ENCODE data around the gene LMCD1.

Gene LMCD1

DNA sequence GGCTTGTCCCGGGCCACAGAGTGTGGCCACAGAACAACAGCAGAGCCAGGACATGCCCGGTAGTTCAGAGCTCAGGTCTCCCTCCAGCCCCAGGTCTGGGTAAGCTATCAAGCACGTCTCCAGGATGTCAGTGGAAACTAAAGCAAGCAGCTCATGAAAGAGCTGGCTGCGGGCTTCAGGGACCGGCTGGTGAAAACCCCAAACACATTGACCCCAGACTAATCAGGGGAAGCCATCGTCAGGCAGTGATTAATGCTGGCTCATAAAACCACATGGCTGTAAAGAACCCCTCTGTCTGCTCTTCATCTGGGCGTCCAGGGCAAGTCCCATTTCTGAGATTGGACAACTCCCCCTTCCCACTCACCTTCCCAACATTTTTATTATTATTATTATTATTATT lies 37.8 kb downstream of the LMCD1 start:
- Histone ChIP-seq H3K27me3 (ENCODE audit: control insufficient read depth, insufficient read depth, low read length) (no peaks in the 10 kb centered on the region), H3K9ac (ENCODE audit: low read depth, low read length) (peak overlapping the region; percentile 46), H3K4me1 (ENCODE audit: control insufficient read depth, insufficient read depth, low read length) (peaks cover 22% of the 10 kb centered on the region), H3K36me3 (ENCODE audit: insufficient read depth, low read length) (peaks cover 76% of the 10 kb centered on the region), H3K9me3 (replicated peaks; ENCODE audit: low read length) (no peaks in the 10 kb centered on the region), H3K4me2 (ENCODE audit: low read length) (peak overlapping the region; percentile 5), H3K4me3 (ENCODE audit: low read length) (no peak overlapping the region)

DNA sequence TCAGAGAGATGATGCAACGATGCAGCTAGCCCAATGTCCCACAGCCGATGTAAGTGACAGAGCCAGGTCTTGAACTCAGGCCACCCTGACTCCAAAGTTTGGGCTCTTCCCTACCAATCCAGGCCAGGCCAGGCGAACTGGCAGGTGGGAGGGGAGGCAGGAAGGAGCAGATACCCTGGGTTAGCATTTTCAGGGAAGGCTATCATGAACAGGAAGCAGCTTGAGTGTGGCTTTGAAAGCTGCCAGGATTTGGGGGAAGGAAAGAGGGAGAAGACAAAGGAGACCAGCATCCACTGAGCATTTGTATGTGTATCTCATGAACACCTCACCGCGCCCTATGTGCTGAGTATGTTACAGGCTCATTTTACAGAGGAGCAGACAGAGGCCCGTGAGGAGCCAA lies 38.8 kb downstream of the LMCD1 start:
- Histone ChIP-seq H3K4me2 (ENCODE audit: low read length) (no peak overlapping the region), H3K9ac (ENCODE audit: low read depth, low read length) (no peak overlapping the region), H3K4me3 (ENCODE audit: low read length) (no peak overlapping the region), H3K9me3 (replicated peaks; ENCODE audit: low read length) (no peaks in the 10 kb centered on the region), H3K4me1 (ENCODE audit: control insufficient read depth, insufficient read depth, low read length) (peaks cover 22% of the 10 kb centered on the region), H3K27me3 (ENCODE audit: control insufficient read depth, insufficient read depth, low read length) (no peaks in the 10 kb centered on the region), H3K36me3 (ENCODE audit: insufficient read depth, low read length) (peaks cover 77% of the 10 kb centered on the region)

DNA sequence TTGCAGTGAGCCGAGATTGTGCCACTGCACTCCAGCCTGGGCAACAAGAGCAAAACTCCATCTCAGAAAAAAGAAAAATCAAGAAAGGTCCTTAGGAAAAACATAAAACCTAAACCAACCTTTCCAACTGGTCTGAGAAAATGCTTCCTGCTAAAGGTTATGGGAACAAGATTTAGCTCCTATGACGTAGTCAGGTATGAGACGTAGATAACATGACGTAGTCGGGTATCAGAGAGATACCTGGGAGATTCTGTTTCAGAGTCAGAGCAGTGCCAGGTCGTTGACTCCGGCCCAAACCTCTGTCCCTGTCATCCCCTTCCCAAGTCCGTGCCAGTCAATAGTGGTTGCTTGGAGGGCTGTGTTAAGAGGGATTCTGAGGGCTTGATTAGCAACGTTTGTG lies 39.9 kb downstream of the LMCD1 start:
- Histone ChIP-seq H3K4me3 (ENCODE audit: low read length) (no peak overlapping the region), H3K4me2 (ENCODE audit: low read length) (no peak overlapping the region), H3K36me3 (ENCODE audit: insufficient read depth, low read length) (peaks cover 74% of the 10 kb centered on the region), H3K9me3 (replicated peaks; ENCODE audit: low read length) (no peaks in the 10 kb centered on the region), H3K9ac (ENCODE audit: low read depth, low read length) (no peak overlapping the region), H3K27me3 (ENCODE audit: control insufficient read depth, insufficient read depth, low read length) (no peaks in the 10 kb centered on the region), H3K4me1 (ENCODE audit: control insufficient read depth, insufficient read depth, low read length) (peaks cover 22% of the 10 kb centered on the region)

DNA sequence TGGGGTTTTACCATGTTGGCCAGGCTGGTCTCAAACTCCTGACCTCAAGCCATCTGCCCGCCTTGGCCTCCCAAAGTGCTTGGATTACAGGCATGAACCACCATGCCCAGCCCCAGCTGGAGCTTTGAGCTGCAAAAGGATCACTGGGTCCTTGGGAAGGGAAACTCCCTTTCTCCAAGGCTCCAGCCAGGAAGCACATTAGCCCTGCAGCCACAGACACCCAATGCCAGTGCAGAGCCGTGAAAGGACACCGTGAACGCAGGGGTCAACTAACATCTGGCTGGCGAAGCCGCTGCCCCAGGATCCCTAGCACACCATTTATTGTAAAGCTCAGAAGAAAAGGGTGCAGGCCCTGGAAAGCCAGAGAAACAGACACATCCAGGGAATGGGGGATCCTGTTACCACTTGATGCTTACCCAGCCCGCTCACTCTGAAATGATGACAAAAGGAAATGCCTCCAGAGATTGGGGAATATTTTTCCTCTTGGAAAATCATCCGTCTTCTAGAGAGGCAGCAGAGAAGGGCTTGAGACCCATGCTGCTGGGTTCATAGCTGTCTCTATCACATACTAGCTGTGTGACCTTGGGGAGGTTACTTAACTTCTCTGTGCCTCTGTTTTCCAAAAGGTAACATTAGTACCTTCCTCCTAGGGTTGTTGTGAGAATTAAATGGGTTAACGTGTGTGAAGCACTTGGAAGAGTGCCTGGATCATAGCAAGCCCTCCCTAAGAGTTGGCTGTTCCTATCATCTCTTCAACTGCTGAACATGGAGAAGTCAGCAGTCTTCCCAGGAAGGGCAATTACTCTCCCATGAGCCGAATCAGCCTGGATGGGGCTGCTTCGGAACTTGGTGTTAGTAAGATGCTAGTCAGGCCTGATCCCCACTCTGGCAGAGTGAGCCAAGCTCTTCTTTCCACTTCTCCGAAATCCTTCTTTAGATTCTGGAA lies 40.8 kb downstream of the LMCD1 start:
- H3K4me3 ChIP-seq (ENCODE audit: low read length), result no peak overlapping the region
- peaks cover 65% of the 10 kb centered on the region for H3K36me3 ChIP-seq (ENCODE audit: insufficient read depth, low read length)
- no peak overlapping the region for H3K4me2 ChIP-seq (ENCODE audit: low read length)
- H3K27me3 ChIP-seq (ENCODE audit: control insufficient read depth, insufficient read depth, low read length), result no peaks in the 10 kb centered on the region
- no peak overlapping the region for H3K9ac ChIP-seq (ENCODE audit: low read depth, low read length)
- H3K4me1 ChIP-seq (ENCODE audit: control insufficient read depth, insufficient read depth, low read length), result peaks cover 22% of the 10 kb centered on the region
- no peaks in the 10 kb centered on the region for H3K9me3 ChIP-seq (replicated peaks; ENCODE audit: low read length)

DNA sequence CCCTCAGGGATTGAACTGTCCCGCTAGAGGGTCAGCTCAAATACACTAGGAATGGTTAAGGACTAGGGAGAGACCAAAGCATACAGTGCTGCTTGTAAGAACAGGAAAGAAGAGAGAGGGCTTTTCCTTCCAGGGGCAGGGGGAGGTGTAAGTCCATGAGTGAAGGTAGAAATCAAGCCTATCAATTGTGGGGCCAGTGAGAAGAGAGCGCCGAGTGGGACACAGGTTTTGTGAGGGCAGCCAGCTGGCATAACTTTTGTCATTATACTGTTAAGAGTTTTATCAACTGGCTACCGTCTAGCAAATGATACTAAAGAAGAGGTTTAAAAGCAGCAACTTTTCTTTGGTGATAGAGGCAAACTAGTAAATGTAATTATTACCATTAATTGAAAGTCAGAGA lies 45.0 kb downstream of the LMCD1 start:
- Histone ChIP-seq H3K36me3 (ENCODE audit: insufficient read depth, low read length) (peaks cover 73% of the 10 kb centered on the region), H3K27me3 (ENCODE audit: control insufficient read depth, insufficient read depth, low read length) (no peaks in the 10 kb centered on the region), H3K9me3 (replicated peaks; ENCODE audit: low read length) (no peaks in the 10 kb centered on the region), H3K4me2 (ENCODE audit: low read length) (no peak overlapping the region), H3K4me3 (ENCODE audit: low read length) (no peak overlapping the region), H3K4me1 (ENCODE audit: control insufficient read depth, insufficient read depth, low read length) (no peaks in the 10 kb centered on the region), H3K9ac (ENCODE audit: low read depth, low read length) (no peak overlapping the region)

DNA sequence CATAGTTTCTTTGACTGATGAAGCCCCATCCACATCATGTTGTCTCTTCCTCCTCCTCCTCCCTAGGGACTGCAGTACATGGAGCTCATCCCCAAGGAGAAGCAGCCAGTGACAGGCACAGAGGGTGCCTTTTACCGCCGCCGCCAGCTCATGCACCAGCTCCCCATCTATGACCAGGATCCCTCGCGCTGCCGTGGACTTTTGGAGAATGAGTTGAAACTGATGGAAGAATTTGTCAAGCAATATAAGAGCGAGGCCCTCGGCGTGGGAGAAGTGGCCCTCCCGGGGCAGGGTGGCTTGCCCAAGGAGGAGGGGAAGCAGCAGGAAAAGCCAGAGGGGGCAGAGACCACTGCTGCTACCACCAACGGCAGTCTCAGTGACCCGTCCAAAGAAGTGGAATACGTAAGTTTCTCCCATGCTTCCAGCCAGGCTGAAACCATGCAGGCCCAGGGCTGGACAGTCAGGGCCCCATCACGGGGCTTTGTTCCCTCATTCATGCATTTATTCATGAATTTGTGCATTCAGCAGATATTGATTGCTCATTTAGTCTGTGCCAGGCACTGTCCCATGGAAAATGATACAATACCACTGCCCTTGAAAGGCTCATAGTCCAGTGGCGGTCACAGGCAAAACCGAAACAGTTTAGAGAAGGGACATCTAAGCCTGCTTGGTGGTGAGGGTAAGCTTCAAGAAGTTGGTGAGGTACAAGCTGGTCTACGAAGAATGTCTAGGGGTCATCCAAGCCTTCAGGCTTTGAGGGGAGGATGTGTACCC lies 47.1 kb downstream of the LMCD1 start:
- Histone ChIP-seq H3K4me1 (ENCODE audit: control insufficient read depth, insufficient read depth, low read length) (peaks cover 8% of the 10 kb centered on the region), H3K4me3 (ENCODE audit: low read length) (no peak overlapping the region), H3K27me3 (ENCODE audit: control insufficient read depth, insufficient read depth, low read length) (no peaks in the 10 kb centered on the region), H3K4me2 (ENCODE audit: low read length) (no peak overlapping the region), H3K9me3 (replicated peaks; ENCODE audit: low read length) (no peaks in the 10 kb centered on the region), H3K36me3 (ENCODE audit: insufficient read depth, low read length) (peaks cover 71% of the 10 kb centered on the region), H3K9ac (ENCODE audit: low read depth, low read length) (no peak overlapping the region)

DNA sequence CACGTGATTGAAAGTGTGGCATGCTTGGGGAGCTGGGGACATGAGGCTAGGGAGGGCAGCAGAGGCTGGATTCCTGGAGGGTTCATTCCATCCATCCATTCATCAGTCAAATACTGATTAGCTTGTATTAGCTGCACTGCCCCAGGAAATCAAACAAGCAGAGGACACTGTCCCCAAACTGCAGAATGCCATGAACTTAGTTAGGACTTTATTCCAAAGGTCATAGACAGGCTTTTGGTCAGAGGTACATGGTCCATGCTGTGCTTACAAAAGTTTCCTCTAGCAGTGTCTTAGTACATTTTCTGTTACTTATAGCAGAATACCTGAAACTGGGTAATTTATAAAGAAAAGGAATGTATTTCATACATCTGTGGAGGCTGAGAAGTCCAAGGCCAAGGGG lies 47.7 kb downstream of the LMCD1 start:
- no peak overlapping the region for H3K9ac ChIP-seq (ENCODE audit: low read depth, low read length)
- H3K9me3 ChIP-seq (replicated peaks; ENCODE audit: low read length), result no peaks in the 10 kb centered on the region
- peaks cover 15% of the 10 kb centered on the region for H3K4me1 ChIP-seq (ENCODE audit: control insufficient read depth, insufficient read depth, low read length)
- no peaks in the 10 kb centered on the region for H3K27me3 ChIP-seq (ENCODE audit: control insufficient read depth, insufficient read depth, low read length)
- peaks cover 71% of the 10 kb centered on the region for H3K36me3 ChIP-seq (ENCODE audit: insufficient read depth, low read length)
- H3K4me2 ChIP-seq (ENCODE audit: low read length), result no peak overlapping the region
- no peak overlapping the region for H3K4me3 ChIP-seq (ENCODE audit: low read length)

DNA sequence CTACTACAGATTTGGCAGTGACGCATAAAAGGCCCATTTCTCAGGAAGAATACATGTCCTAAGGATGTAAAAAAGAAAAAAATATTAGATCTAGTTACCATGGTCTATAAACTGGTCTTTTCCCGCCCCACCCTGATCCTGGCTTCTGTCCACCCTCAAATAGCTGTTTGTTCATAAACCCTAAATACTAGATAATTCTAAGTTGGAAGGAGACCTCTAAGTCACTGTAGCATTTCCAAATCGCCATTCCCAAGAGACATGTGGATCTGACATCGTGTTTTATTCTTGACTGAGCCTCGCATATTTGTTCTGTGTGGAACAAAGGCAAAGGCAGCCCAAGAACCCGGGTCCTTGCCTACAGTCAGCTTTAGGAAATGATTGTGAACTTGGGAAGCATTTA lies 49.0 kb downstream of the LMCD1 start:
- Histone ChIP-seq H3K4me1 (ENCODE audit: control insufficient read depth, insufficient read depth, low read length) (peaks cover 27% of the 10 kb centered on the region), H3K9ac (ENCODE audit: low read depth, low read length) (no peak overlapping the region), H3K4me2 (ENCODE audit: low read length) (no peak overlapping the region), H3K9me3 (replicated peaks; ENCODE audit: low read length) (no peaks in the 10 kb centered on the region), H3K36me3 (ENCODE audit: insufficient read depth, low read length) (peaks cover 61% of the 10 kb centered on the region), H3K27me3 (ENCODE audit: control insufficient read depth, insufficient read depth, low read length) (no peaks in the 10 kb centered on the region), H3K4me3 (ENCODE audit: low read length) (no peak overlapping the region)

DNA sequence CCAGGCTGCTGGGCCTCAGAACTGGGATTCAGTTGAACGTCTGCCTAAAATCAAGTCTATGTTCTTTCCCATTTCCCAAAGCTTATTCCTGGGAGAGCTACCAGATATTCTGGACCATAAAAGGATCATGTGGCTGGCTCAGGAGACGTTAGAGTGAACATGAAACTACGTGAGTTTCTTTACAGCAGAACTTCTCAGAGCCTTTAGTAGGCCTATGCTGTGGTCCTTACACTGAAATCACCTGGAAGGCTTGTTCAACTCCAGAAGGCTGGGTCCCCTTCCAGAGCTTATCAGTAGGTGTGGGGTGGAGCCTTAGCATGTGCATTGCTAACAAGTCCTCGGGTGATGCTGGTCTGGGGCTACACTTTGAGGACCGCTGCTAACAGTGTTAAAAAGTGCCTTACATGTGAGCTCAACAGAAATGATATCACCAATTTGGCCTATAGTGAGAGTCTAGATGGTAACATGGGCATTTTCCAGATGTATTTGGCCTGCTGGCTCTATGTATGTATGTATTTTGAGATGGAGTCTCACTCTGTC lies 50.7 kb downstream of the LMCD1 start:
- no peak overlapping the region for H3K4me3 ChIP-seq (ENCODE audit: low read length)
- H3K9ac ChIP-seq (ENCODE audit: low read depth, low read length), result no peak overlapping the region
- H3K27me3 ChIP-seq (ENCODE audit: control insufficient read depth, insufficient read depth, low read length), result no peaks in the 10 kb centered on the region
- peaks cover 44% of the 10 kb centered on the region for H3K4me1 ChIP-seq (ENCODE audit: control insufficient read depth, insufficient read depth, low read length)
- H3K4me2 ChIP-seq (ENCODE audit: low read length), result no peak overlapping the region
- H3K36me3 ChIP-seq (ENCODE audit: insufficient read depth, low read length), result peaks cover 66% of the 10 kb centered on the region
- no peaks in the 10 kb centered on the region for H3K9me3 ChIP-seq (replicated peaks; ENCODE audit: low read length)

DNA sequence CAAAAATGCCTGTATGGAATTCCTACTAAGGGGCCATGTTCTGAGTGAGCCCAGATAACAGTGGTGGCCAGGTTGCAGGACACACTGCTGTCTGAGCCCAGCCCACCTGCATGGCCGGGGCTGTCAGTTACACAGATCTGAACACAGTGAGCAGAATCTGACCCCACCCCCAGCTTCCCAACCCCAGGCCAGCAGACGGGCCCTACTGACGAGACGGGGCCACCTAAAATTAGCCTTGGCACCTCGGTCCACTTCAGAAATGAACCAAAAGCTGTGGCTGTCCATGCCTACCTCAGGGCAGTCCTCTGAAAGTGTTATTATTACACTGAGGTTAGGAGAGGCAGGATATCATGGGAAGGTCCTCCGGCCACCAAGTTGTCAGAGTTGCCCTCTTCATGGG lies 51.8 kb downstream of the LMCD1 start:
- Histone ChIP-seq H3K9me3 (replicated peaks; ENCODE audit: low read length) (no peaks in the 10 kb centered on the region), H3K4me2 (ENCODE audit: low read length) (no peak overlapping the region), H3K4me1 (ENCODE audit: control insufficient read depth, insufficient read depth, low read length) (peaks cover 49% of the 10 kb centered on the region), H3K9ac (ENCODE audit: low read depth, low read length) (no peak overlapping the region), H3K36me3 (ENCODE audit: insufficient read depth, low read length) (peaks cover 68% of the 10 kb centered on the region), H3K4me3 (ENCODE audit: low read length) (no peak overlapping the region), H3K27me3 (ENCODE audit: control insufficient read depth, insufficient read depth, low read length) (no peaks in the 10 kb centered on the region)

DNA sequence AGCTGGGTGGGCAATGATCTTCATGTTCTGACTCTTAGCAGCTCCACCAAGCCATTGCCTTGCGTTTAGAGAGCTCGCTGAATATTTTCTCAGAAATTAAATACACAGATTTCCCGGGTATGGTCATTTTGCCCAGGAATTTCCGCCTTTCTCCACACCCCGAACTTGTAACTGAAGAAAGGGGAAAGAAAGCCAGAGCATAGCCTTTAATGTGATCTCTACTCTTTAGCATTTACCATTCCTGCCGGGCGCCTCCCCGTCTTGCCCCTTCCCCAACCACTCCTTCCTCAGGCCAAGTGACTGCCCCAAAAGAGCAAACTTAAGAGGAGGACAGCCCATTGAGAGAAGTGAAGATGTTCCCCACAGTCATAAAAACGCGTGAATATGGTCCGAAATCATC lies 53.1 kb downstream of the LMCD1 start:
- peak overlapping the region; percentile 62 for H3K4me2 ChIP-seq (ENCODE audit: low read length)
- H3K27me3 ChIP-seq (ENCODE audit: control insufficient read depth, insufficient read depth, low read length), result no peaks in the 10 kb centered on the region
- H3K9me3 ChIP-seq (replicated peaks; ENCODE audit: low read length), result no peaks in the 10 kb centered on the region
- H3K36me3 ChIP-seq (ENCODE audit: insufficient read depth, low read length), result peaks cover 63% of the 10 kb centered on the region
- peak overlapping the region; percentile 28 for H3K4me3 ChIP-seq (ENCODE audit: low read length)
- peaks cover 54% of the 10 kb centered on the region for H3K4me1 ChIP-seq (ENCODE audit: control insufficient read depth, insufficient read depth, low read length)
- H3K9ac ChIP-seq (ENCODE audit: low read depth, low read length), result peak overlapping the region; percentile 80
